Breast epithelium (tissue), 4 donors: ENCODE measurements around the gene SAMD9L. TPM values are rescaled to one million over a fixed set of nuclear protein-coding genes. Genes with fewer than 3 reads are reported as not detected.

Experiments used
- DNase-seq, 2 donors: peaks; one replicate each; pipeline ENCODE4 v3.0.0-alpha.2; 2019; ENCODE audit warnings: low spot score in 2 of 2
- H3K27ac ChIP-seq, 2 donors: fragments of 200-600 bp; sonication (generic) in 1 of 2; one replicate each; pipeline ENCODE4 v1.5.1; 2016 to 2019; ENCODE audit warnings: mild to moderate bottlenecking in 1 of 2
- H3K27me3 ChIP-seq, 2 donors: fragments of 200-600 bp; sonication (generic) in 1 of 2; one replicate each; pipeline versions ENCODE4 v1.5.1 to v1.6.0; 2017 to 2019; ENCODE audit warnings: control low read depth in 1 of 2, mild to moderate bottlenecking in 1 of 2
- H3K36me3 ChIP-seq: fragments of 200-600 bp; one replicate; pipeline ENCODE4 v1.5.1; 2019
- H3K4me1 ChIP-seq, 2 donors: fragments of 200-600 bp; sonication (generic); one replicate each; pipeline ENCODE4 v1.5.1; 2016 to 2019; ENCODE audit warnings: control low read depth in 1 of 2
- H3K4me3 ChIP-seq, 3 donors: fragments of 200-600 bp; sonication (generic); 1 replicate in 2 of 3; 2 replicates in 1 of 3; pipeline ENCODE4 v1.5.1; 2016 to 2019; ENCODE audit warnings: mild to moderate bottlenecking in 3 of 3, moderate library complexity in 2 of 3
- H3K9me3 ChIP-seq, 2 donors: fragments of 200-600 bp; sonication (generic) in 1 of 2; one replicate each; pipeline ENCODE4 v1.5.1; 2016 to 2019; ENCODE audit warnings: control low read depth in 1 of 2
- CTCF ChIP-seq, 3 donors: fragments of 450-650 bp; IDR thresholded peaks; one replicate each; pipeline ENCODE4 v1.5.1; 2016 to 2017; ENCODE audit warnings: antibody characterized with exemption in 3 of 3, mild to moderate bottlenecking in 3 of 3, moderate library complexity in 3 of 3
- POLR2A ChIP-seq: fragments of 450-650 bp; IDR thresholded peaks from one replicate; pipeline ENCODE4 v1.6.1; 2016; ENCODE audit warnings: antibody characterized with exemption, mild to moderate bottlenecking, moderate library complexity
- POLR2AphosphoS5 ChIP-seq, 3 donors: sonication (generic); formaldehyde crosslinking; IDR thresholded peaks; one replicate each; pipeline ENCODE4 v1.6.1; 2017; ENCODE audit warnings: antibody characterized with exemption in 3 of 3
- intact Hi-C: fragments of 100-400 bp; cut with DNase I; formaldehyde crosslinking; loops from one replicate; pipeline ENCODE4 v1.15.1; 2023; ENCODE audit warnings: low total_unique reads
- total RNA-seq, 3 donors: library from RNA; depleted of rRNA; stranded (reverse); fragments of >200 nt; gene quantifications; one replicate each; pipeline ENCODE4 v1.1.0, GENCODE V29; 2016

Gene SAMD9L
- total RNA-seq, 3 donors from 2014 or later = 7.5 to 10.5 (median 8.6) TPM

GRCh38 chr7:93171606-93172226, 23.5 kb upstream of the SAMD9L start:
- no peaks in the 10 kb centered on the region for H3K27me3 ChIP-seq
- no peaks in the 10 kb centered on the region for H3K4me1 ChIP-seq
- H3K9me3 ChIP-seq = peaks cover 18 to 25% of the 10 kb centered on the region in 2 donors
- intact Hi-C loops = no loop called here
- DNase-seq = no peak
- H3K36me3 ChIP-seq = no peaks in the 10 kb centered on the region
- no peak for TF ChIP-seq POLR2A
- no peak for TF ChIP-seq CTCF (IDR thresholded peaks at IDR 0.05)
- TF ChIP-seq POLR2AphosphoS5 (IDR thresholded peaks at IDR 0.05) = no peak
- no peak overlapping the region for H3K4me3 ChIP-seq
- H3K27ac ChIP-seq = no peak overlapping the region

GRCh38 chr7:93165447-93165846, 17.3 kb upstream of the SAMD9L start:
- no peak overlapping the region for H3K27ac ChIP-seq
- no peak for DNase-seq
- intact Hi-C loops = no loop called here

GRCh38 chr7:93164766-93165165, 16.6 kb upstream of the SAMD9L start:
- Histone ChIP-seq H3K4me1 (no peaks in the 10 kb centered on the region), H3K27me3 (no peaks in the 10 kb centered on the region), H3K9me3 (peaks cover 4% of the 10 kb centered on the region in 2 donors), H3K36me3 (no peaks in the 10 kb centered on the region), H3K4me3 (no peak overlapping the region), H3K27ac (no peak overlapping the region)
- no peak for DNase-seq
- TF ChIP-seq CTCF (IDR thresholded peaks at IDR 0.05) (no peak), POLR2AphosphoS5 (IDR thresholded peaks at IDR 0.05) (no peak), POLR2A (no peak)
- intact Hi-C loops = no loop called here

More at GRCh38 chr7:93165447-93165846, 17.3 kb upstream of the SAMD9L start:
- Histone ChIP-seq H3K4me1 (no peaks in the 10 kb centered on the region), H3K36me3 (no peaks in the 10 kb centered on the region), H3K27me3 (no peaks in the 10 kb centered on the region), H3K9me3 (peaks cover 4 to 10% of the 10 kb centered on the region in 2 donors), H3K4me3 (no peak overlapping the region)
- TF ChIP-seq CTCF (IDR thresholded peaks at IDR 0.05) (no peak), POLR2A (no peak), POLR2AphosphoS5 (IDR thresholded peaks at IDR 0.05) (no peak)

- H3K36me3 ChIP-seq = no peaks in the 10 kb centered on the region
- H3K4me1 ChIP-seq = no peaks in the 10 kb centered on the region
- intact Hi-C loops = no loop called here
- TF ChIP-seq POLR2AphosphoS5 (IDR thresholded peaks at IDR 0.05) (no peak), CTCF (IDR thresholded peaks at IDR 0.05) (no peak), POLR2A (no peak)
- no peak for DNase-seq
- H3K27me3 ChIP-seq = no peaks in the 10 kb centered on the region
- H3K9me3 ChIP-seq = no peaks in the 10 kb centered on the region
- no peak overlapping the region for H3K4me3 ChIP-seq
- H3K27ac ChIP-seq = no peak overlapping the region
These were observed 13.1 kb upstream of the SAMD9L start for GRCh38 chr7:93161181-93161762.

- TF ChIP-seq POLR2AphosphoS5 (IDR thresholded peaks at IDR 0.05) (no peak), POLR2A (no peak), CTCF (IDR thresholded peaks at IDR 0.05) (no peak)
- intact Hi-C loops = no loop called here
- Histone ChIP-seq H3K27ac (no peak overlapping the region), H3K27me3 (no peaks in the 10 kb centered on the region), H3K4me3 (no peak overlapping the region), H3K4me1 (no peaks in the 10 kb centered on the region), H3K36me3 (no peaks in the 10 kb centered on the region), H3K9me3 (no peaks in the 10 kb centered on the region)
- DNase-seq = no peak
These were observed 12.2 kb upstream of the SAMD9L start for GRCh38 chr7:93160410-93160809.
